Measurements from ENCODE around the gene GPBP1L1. TPM values are rescaled to one million over a fixed set of nuclear protein-coding genes. Genes with fewer than 3 reads are reported as not detected.
"Not testable (repeated sequence)": the region's sequence is repeated elsewhere in the genome, so short reads cannot be mapped to it uniquely, and the experiment has no call there.

The GPBP1L1 gene
- 100 to 1,000 TPM; 175 to 187 TPM for total RNA-seq
- 100 to 1,000 TPM in 1 of 2 donors, 10 to 100 TPM in 1; 88.8 to 147 TPM for polyA plus RNA-seq

GRCh38 chr1:45686288-45687013, at the start of gene GPBP1L1:
TSS of gene GPBP1L1 (minus strand) at chr1:45686533. CDS start at chr1:45659087, 27,446 bp downstream.
- DNase-seq, result peak; percentile 97 to 98 (median 97)
- no peaks in the 10 kb centered on the region for H3K36me3 ChIP-seq (ENCODE audit: insufficient read depth, low read length)
- Mint-ChIP-seq H3K27me3 (no peaks in the 10 kb centered on the region), H3K27ac (peak within 1 kb of the TSS; percentile 98 to 100 (median 100)), H3K9me3 (no peaks in the 10 kb centered on the region), H3K36me3 (peaks cover 0 to 36% of the 10 kb centered on the region in 2 donors), H3K4me3 (peak within 1 kb of the TSS; percentile 95 to 100 (median 99)), H3K4me1 (peaks cover 28 to 68% (median 46%) of the 10 kb centered on the region in 4 donors)
- peaks cover 63% of the 10 kb centered on the region for H3K4me1 ChIP-seq (ENCODE audit: insufficient read depth, low read length)
- H3K27me3 ChIP-seq (ENCODE audit: insufficient read depth, low read length), result no peaks in the 10 kb centered on the region
- H3K4me3 ChIP-seq (ENCODE audit: low read length in 2 of 2), result peak within 1 kb of the TSS; percentile 99 to 100
- peak within 1 kb of the TSS; percentile 94 for H3K27ac ChIP-seq (ENCODE audit: low read depth, low read length)
- POLR2A ChIA-PET (ENCODE audit: partially characterized antibody), result interaction anchor here (0.7 to 4.0 kb wide), 41 partner anchors 8 to 1032 kb away, joined by 3 to 72 read pairs (median 5); partner anchors contain the start of genes AKR1A1, BTBD19, CCDC163 and EFCAB14
- CTCF ChIA-PET (ENCODE audit: partially characterized antibody), result interaction anchor here (0.7 to 1.5 kb wide), 8 partner anchors 9 to 846 kb away, joined by 3 to 4 read pairs (median 3); partner anchors contain the start of gene PRDX1
- no peaks in the 10 kb centered on the region for H3K9me3 ChIP-seq (ENCODE audit: control insufficient read depth in 1 of 2, low read length in 2 of 2)
- intact Hi-C loops (cut with micrococcal nuclease), result loop anchor here (1.0 to 10.0 kb wide), 14 partner anchors 102 to 1031 kb away; partner anchors contain the start of genes ARMH1, CCDC163, EFCAB14 and EIF2B3

DNA sequence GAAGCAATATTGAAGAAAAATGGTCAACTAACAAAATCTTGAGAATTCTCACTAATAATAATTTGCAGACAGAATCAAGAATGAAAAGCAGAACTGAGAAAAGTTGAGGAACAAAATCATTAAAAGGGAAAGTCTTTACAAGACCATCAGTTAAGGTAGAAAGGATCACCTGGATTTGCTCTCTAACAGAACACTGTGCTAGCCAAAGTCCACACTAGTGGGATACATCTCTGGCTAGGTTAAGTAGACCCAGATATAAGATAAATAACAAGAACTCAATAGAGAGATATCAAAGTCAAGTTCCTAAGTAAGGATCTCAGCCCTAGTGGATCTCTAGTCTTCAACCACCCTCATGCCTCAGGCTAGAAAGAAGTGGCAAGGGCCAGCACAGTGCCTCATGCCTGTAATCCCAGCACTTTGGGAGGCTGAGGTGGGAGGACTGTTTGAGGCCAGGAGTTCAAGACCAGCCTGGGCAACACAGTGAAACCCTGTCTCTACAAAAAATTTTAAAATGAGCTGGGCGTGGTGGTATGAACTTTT, 44.5 kb upstream of the GPBP1L1 start:
- Mint-ChIP-seq H3K9me3 (no peaks in the 10 kb centered on the region), H3K4me1 (peaks cover 0 to 17% (median 11%) of the 10 kb centered on the region in 4 donors), H3K36me3 (peaks cover 3 to 12% of the 10 kb centered on the region in 2 donors), H3K4me3 (no peak overlapping the region), H3K27me3 (no peaks in the 10 kb centered on the region), H3K27ac (peak overlapping the region in 1 of 7 donors; percentile 2)
- DNase-seq, result no peak
- intact Hi-C loops (cut with micrococcal nuclease), result no loop called here
- Histone ChIP-seq H3K9me3 (ENCODE audit: control insufficient read depth in 1 of 2, low read length in 2 of 2) (no peaks in the 10 kb centered on the region), H3K4me1 (ENCODE audit: insufficient read depth, low read length) (no peaks in the 10 kb centered on the region), H3K27me3 (ENCODE audit: insufficient read depth, low read length) (no peaks in the 10 kb centered on the region), H3K36me3 (ENCODE audit: insufficient read depth, low read length) (no peaks in the 10 kb centered on the region), H3K27ac (ENCODE audit: low read depth, low read length) (no peak overlapping the region), H3K4me3 (ENCODE audit: low read length in 2 of 2) (no peak overlapping the region)
- CTCF ChIA-PET (ENCODE audit: partially characterized antibody), result no interaction called here
- POLR2A ChIA-PET (ENCODE audit: partially characterized antibody), result no interaction called here

DNA sequence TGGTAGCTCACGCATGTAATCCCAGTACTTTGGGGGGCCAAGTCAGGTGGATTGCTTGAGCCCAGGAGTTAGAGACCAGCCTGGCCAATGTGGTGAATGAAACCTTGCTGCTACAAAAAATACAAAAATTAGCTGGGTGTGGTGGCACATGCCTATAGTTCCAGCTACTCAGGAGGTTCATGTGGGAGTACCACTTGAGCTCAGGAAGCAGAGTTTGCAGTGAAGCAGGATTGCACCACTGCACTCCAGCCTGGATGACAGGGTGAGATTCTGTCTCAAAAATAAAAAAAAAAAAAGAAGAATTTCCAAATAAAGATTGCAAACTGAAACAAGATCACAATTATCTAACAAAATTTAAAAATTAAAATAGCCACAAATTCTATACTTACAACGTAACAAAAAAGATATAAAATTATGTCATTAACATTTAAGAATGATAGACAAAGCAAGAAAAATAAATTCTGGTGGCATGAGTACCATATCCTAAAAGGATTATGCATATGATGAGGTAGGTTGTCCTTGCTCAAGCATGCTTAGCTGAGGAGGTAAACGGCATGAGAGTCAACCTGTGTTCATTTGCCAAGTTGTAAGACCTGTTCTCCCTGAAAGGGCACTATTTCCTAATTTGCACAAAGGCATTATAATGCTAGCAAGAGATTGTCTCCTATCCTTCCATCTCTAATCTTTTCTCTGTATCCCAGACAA, 43.9 kb upstream of the GPBP1L1 start:
- no peak overlapping the region for H3K4me3 ChIP-seq (ENCODE audit: low read length in 2 of 2)
- H3K27me3 ChIP-seq (ENCODE audit: insufficient read depth, low read length), result no peaks in the 10 kb centered on the region
- no peaks in the 10 kb centered on the region for H3K36me3 ChIP-seq (ENCODE audit: insufficient read depth, low read length)
- Mint-ChIP-seq H3K36me3 (peaks cover 3 to 12% of the 10 kb centered on the region in 2 donors), H3K9me3 (no peaks in the 10 kb centered on the region), H3K27ac (peak overlapping the region in 1 of 7 donors; percentile 2), H3K4me1 (peaks cover 0 to 17% (median 11%) of the 10 kb centered on the region in 4 donors), H3K27me3 (no peaks in the 10 kb centered on the region), H3K4me3 (no peak overlapping the region)
- no peak overlapping the region for H3K27ac ChIP-seq (ENCODE audit: low read depth, low read length)
- no peaks in the 10 kb centered on the region for H3K4me1 ChIP-seq (ENCODE audit: insufficient read depth, low read length)
- ChIA-PET POLR2A (ENCODE audit: partially characterized antibody) (no interaction called here), CTCF (ENCODE audit: partially characterized antibody) (interaction anchor here (1.2 kb wide), 1 partner anchor 16 kb away, joined by 3 read pairs; no protein-coding TSS in a partner anchor)
- intact Hi-C loops (cut with micrococcal nuclease), result no loop called here
- no peak for DNase-seq
- H3K9me3 ChIP-seq (ENCODE audit: control insufficient read depth in 1 of 2, low read length in 2 of 2), result no peaks in the 10 kb centered on the region

DNA sequence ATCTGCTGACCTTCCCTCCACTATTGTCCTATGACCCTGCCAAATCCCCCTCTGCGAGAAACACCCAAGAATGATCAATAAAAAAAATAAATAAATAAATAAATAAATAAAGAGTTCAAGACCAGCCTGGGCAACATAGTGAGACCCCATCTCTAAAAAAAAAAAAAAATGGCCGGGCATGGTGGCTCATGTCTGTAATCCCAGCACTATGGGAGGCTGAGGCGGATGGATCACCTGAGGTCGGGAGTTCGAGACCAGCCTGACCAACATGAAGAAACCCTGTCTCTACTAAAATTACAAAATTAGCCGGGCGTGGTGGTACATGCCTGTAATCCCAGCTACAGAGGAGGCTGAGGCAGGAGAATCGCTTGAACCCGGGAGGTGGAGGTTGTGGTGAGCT, 39.7 kb upstream of the GPBP1L1 start:
- H3K27me3 Mint-ChIP-seq; H3K9me3 Mint-ChIP-seq; H3K27ac ChIP-seq (ENCODE audit: low read depth, low read length); H3K36me3 ChIP-seq (ENCODE audit: insufficient read depth, low read length); CTCF ChIA-PET (ENCODE audit: partially characterized antibody); H3K4me1 Mint-ChIP-seq; intact Hi-C loops (cut with micrococcal nuclease); H3K9me3 ChIP-seq (ENCODE audit: control insufficient read depth in 1 of 2, low read length in 2 of 2); H3K4me3 ChIP-seq (ENCODE audit: low read length in 2 of 2); DNase-seq; H3K4me3 Mint-ChIP-seq; H3K4me1 ChIP-seq (ENCODE audit: insufficient read depth, low read length); H3K27ac Mint-ChIP-seq; POLR2A ChIA-PET (ENCODE audit: partially characterized antibody); H3K27me3 ChIP-seq (ENCODE audit: insufficient read depth, low read length): not testable (repeated sequence)
- peaks cover 3 to 16% of the 10 kb centered on the region in 2 donors for H3K36me3 Mint-ChIP-seq

DNA sequence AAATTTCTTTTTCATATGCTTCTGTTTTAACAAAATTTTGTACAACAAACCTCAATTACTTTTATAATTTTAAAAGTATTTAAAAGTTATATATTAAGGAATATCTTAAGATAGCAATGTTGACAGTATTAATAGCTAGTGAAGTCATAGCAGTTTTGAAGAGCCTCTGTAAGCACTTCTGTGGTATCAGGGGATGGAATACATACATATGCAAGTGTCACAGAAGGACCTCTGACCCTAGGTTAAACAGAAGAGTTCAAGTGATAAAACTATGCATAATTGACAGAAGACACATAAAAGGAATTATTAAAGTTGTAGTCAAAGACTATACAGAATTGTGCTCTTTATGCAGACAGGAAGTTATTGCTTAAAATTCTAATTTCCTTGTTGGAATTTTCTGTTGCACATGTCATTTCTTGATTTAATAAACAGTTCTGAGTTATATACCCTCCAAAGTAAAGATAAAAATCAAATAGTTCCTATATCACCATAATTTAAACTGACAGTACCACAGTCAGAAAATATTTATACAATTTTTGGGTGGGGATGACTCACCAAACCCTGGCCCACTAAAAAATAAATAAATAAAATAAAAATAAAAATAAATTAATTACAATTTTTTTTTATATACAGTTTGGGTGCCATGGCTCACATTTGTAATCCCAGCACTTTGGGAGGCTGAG, 37.1 kb upstream of the GPBP1L1 start:
- no peak for DNase-seq
- Mint-ChIP-seq H3K27me3 (no peaks in the 10 kb centered on the region), H3K4me3 (no peak overlapping the region), H3K27ac (no peak overlapping the region), H3K4me1 (no peaks in the 10 kb centered on the region), H3K9me3 (no peaks in the 10 kb centered on the region), H3K36me3 (peaks cover 0 to 12% of the 10 kb centered on the region in 2 donors)
- H3K27ac ChIP-seq (ENCODE audit: low read depth, low read length), result no peak overlapping the region
- H3K36me3 ChIP-seq (ENCODE audit: insufficient read depth, low read length), result peaks cover 4% of the 10 kb centered on the region
- no peaks in the 10 kb centered on the region for H3K27me3 ChIP-seq (ENCODE audit: insufficient read depth, low read length)
- POLR2A ChIA-PET (ENCODE audit: partially characterized antibody), result no interaction called here
- no peaks in the 10 kb centered on the region for H3K9me3 ChIP-seq (ENCODE audit: control insufficient read depth in 1 of 2, low read length in 2 of 2)
- H3K4me3 ChIP-seq (ENCODE audit: low read length in 2 of 2), result no peak overlapping the region
- CTCF ChIA-PET (ENCODE audit: partially characterized antibody), result interaction anchor here (0.7 kb wide), 1 partner anchor 1415 kb away, joined by 3 read pairs; no protein-coding TSS in a partner anchor
- H3K4me1 ChIP-seq (ENCODE audit: insufficient read depth, low read length), result no peaks in the 10 kb centered on the region
- intact Hi-C loops (cut with micrococcal nuclease), result no loop called here

DNA sequence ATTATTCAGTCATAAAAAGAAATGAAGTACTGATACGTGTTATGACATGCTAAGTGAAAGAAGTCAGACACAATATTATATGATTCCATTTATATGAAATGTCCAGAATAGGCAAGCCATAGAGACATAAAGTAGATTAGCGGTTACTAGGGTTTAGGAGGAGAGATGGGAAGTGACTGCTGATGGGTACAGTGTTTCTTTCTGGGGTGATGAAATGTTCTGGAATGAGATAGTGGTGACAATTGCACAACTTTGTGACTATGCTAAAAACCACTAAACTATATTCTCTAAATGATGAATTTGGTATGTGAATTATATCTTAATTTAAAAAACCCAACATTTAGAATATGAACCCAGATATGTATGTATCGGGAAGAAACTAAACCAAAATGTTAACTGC, 36.5 kb upstream of the GPBP1L1 start:
- intact Hi-C loops (cut with micrococcal nuclease), result no loop called here
- no peak overlapping the region for H3K4me3 ChIP-seq (ENCODE audit: low read length in 2 of 2)
- no peaks in the 10 kb centered on the region for H3K4me1 ChIP-seq (ENCODE audit: insufficient read depth, low read length)
- H3K27ac Mint-ChIP-seq, result peak overlapping the region in 1 of 7 donors; percentile 2
- ChIA-PET POLR2A (ENCODE audit: partially characterized antibody) (no interaction called here), CTCF (ENCODE audit: partially characterized antibody) (no interaction called here)
- no peaks in the 10 kb centered on the region for H3K4me1 Mint-ChIP-seq
- H3K9me3 ChIP-seq (ENCODE audit: control insufficient read depth in 1 of 2, low read length in 2 of 2), result no peaks in the 10 kb centered on the region
- no peak overlapping the region for H3K27ac ChIP-seq (ENCODE audit: low read depth, low read length)
- H3K36me3 ChIP-seq (ENCODE audit: insufficient read depth, low read length), result peaks cover 4% of the 10 kb centered on the region
- DNase-seq, result no peak
- H3K9me3 Mint-ChIP-seq, result no peaks in the 10 kb centered on the region
- no peaks in the 10 kb centered on the region for H3K27me3 Mint-ChIP-seq
- H3K36me3 Mint-ChIP-seq, result peaks cover 0 to 12% of the 10 kb centered on the region in 2 donors
- H3K4me3 Mint-ChIP-seq, result no peak overlapping the region
- no peaks in the 10 kb centered on the region for H3K27me3 ChIP-seq (ENCODE audit: insufficient read depth, low read length)
